Adipocyte (in vitro differentiated cells): Measurements from ENCODE around the gene TMEM232.
"Not testable (repeated sequence)": the region's sequence is repeated elsewhere in the genome, so short reads cannot be mapped to it uniquely, and the experiment has no call there.

Experiments
- DNase-seq: peaks from one replicate; pipeline ENCODE4 v3.0.0-alpha.2; 2015; ENCODE audit warnings: low read depth
- H3K27me3 ChIP-seq: replicated peaks from 2 replicates; pipeline ENCODE4 v1.7.0; 2013; ENCODE audit warnings: mild to moderate bottlenecking, low read length, moderate library complexity; ENCODE audit not compliant: control insufficient read depth, insufficient read depth
- H3K36me3 ChIP-seq: 2 replicates; pipeline ENCODE4 v1.7.0; 2013; ENCODE audit warnings: low read length, mild to moderate bottlenecking, moderate library complexity; ENCODE audit not compliant: control insufficient read depth, insufficient read depth, severe bottlenecking
- H3K4me1 ChIP-seq: 2 replicates; pipeline ENCODE4 v1.7.0; 2013; ENCODE audit warnings: mild to moderate bottlenecking, low read length, moderate library complexity; ENCODE audit not compliant: control insufficient read depth, insufficient read depth
- H3K4me3 ChIP-seq: 2 replicates; pipeline ENCODE4 v1.7.0; 2013; ENCODE audit warnings: mild to moderate bottlenecking, low read length, moderate library complexity
- H3K9ac ChIP-seq: 2 replicates; pipeline ENCODE4 v1.7.0; 2013; ENCODE audit warnings: mild to moderate bottlenecking, low read length, moderate library complexity
- H3K9me3 ChIP-seq: 2 replicates; pipeline ENCODE4 v1.7.0; 2013; ENCODE audit warnings: mild to moderate bottlenecking, low read length, moderate library complexity; ENCODE audit not compliant: control insufficient read depth

Gene TMEM232

DNA sequence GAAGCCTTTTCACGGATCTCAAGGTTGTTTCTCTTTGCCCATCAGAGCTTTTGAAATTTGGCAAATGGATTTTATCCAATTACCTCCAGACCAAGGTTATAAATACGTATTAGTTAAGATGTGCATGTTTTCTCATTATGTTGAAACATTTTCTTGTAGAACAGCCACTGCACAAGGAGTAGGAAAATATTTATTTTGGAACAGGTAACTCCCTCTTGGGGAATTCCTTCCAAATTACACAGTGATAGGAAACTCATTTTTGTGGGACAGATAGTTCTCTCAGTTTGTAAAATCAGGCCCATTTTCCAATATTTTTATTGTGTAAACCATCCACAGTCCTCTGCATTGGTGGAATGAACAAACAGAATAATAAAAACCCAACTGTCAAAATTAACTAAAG, 23.0 kb downstream of the TMEM232 start:
- Histone ChIP-seq H3K9ac (no peak overlapping the region), H3K9me3 (no peaks in the 10 kb centered on the region), H3K27me3 (no peaks in the 10 kb centered on the region), H3K4me3 (no peak overlapping the region), H3K36me3 (no peaks in the 10 kb centered on the region), H3K4me1 (no peaks in the 10 kb centered on the region)
- peak; percentile 4 for DNase-seq

DNA sequence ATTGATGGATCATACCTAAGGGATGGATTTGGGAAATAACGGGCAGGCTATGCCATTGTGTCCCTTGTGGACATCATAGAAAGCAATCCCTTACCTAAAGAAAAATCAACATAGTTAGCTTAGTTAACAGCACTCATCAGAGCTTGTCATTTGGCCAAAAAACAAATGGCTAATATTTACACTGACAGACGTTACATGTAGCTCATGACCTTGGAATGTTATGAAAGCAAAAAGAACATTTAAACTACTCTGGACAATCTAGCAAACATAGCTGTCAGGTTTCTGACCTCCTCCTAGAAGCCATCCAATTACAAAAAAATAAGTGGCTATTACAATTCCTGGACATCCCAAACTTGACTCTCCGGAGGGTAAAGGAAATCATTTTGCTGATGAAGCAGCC, 23.8 kb downstream of the TMEM232 start:
- Histone ChIP-seq H3K9me3 (no peaks in the 10 kb centered on the region), H3K4me3 (no peak overlapping the region), H3K36me3 (no peaks in the 10 kb centered on the region), H3K4me1 (no peaks in the 10 kb centered on the region), H3K9ac (no peak overlapping the region), H3K27me3 (no peaks in the 10 kb centered on the region)
- peak; percentile 21 for DNase-seq

DNA sequence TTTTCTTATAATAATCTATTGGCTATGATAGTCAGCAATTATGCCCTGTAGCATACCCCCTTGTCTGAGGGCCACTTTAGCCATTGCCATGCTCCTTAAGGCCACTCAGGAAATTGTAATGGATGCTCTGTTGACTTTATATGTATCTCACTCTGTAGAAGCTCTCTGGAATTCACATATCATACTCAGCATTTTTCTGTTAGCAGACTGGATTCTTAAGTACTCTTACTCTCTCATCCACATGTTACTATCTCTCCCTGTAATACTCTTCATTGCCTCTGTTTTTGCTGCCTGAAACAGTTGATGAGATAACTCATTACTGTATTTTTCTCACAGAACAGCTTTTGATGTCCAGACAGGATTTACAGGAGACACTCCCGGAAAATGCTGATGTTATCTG, 24.2 kb downstream of the TMEM232 start:
- Histone ChIP-seq H3K9ac (no peak overlapping the region), H3K9me3 (no peaks in the 10 kb centered on the region), H3K36me3 (no peaks in the 10 kb centered on the region), H3K27me3 (no peaks in the 10 kb centered on the region), H3K4me1 (no peaks in the 10 kb centered on the region), H3K4me3 (no peak overlapping the region)
- DNase-seq, result peak; percentile 15

DNA sequence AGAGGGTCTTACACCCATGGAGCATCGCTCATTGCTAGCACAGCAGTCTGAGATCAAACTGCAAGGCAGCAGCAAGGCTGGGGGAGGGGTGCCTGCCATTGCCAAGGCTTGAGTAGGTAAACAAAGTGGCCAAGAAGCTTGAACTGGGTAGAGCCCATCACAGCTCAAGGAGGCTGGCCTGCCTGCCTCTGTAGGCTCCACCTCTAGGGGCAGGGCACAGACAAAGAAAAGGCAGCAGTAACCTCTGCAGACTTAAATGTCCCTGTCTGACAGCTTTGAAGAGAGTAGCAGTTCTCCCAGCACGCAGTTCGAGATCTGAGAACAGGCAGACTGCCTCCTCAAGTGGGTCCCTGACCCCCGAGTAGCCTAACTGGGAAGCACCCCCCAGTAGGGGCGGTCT, 33.8 kb downstream of the TMEM232 start:
- H3K9ac ChIP-seq, H3K4me3 ChIP-seq, DNase-seq, H3K36me3 ChIP-seq, H3K4me1 ChIP-seq, H3K9me3 ChIP-seq, H3K27me3 ChIP-seq: not testable (repeated sequence)

DNA sequence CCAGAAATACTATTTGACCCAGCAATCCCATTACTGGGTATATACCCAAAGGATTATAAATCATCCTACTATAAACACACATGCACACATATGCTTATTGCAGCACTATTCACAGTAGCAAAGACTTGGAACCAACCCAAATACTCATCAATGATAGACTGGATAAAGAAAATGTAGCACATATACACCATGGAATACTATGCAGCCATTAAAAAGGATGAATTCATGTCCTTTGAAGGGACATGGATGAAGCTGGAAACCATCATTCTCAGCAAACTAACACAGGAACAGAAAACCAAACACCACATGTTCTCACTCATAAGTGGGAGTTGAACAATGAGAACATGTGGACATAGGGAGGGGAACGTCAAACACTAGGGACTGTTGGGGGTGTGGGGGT, 35.9 kb downstream of the TMEM232 start:
- not testable (repeated sequence) for DNase-seq, H3K9ac ChIP-seq, H3K9me3 ChIP-seq, H3K27me3 ChIP-seq, H3K4me1 ChIP-seq, H3K36me3 ChIP-seq, H3K4me3 ChIP-seq

DNA sequence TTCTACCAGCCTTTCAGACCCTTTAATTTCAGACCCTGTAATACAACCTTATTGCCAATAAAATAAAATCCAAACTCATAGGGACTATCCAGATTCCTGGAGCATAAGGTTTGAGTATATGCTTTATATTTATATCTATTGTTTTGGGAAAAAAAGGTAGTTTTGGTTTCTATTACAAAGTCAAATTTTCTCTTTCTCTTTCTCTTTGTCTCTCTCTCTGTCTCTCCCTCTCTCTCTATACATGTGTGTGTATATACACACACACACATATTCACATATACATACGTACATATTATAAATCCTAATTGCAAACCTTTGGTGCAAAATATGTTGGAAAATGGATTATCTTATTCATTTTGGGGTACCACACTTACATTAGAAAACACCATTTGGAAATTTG, 39.0 kb downstream of the TMEM232 start:
- H3K9me3 ChIP-seq, result no peaks in the 10 kb centered on the region
- no peak overlapping the region for H3K9ac ChIP-seq
- no peak overlapping the region for H3K4me3 ChIP-seq
- H3K4me1 ChIP-seq, result no peaks in the 10 kb centered on the region
- DNase-seq, result no peak
- no peaks in the 10 kb centered on the region for H3K36me3 ChIP-seq
- H3K27me3 ChIP-seq, result no peaks in the 10 kb centered on the region

DNA sequence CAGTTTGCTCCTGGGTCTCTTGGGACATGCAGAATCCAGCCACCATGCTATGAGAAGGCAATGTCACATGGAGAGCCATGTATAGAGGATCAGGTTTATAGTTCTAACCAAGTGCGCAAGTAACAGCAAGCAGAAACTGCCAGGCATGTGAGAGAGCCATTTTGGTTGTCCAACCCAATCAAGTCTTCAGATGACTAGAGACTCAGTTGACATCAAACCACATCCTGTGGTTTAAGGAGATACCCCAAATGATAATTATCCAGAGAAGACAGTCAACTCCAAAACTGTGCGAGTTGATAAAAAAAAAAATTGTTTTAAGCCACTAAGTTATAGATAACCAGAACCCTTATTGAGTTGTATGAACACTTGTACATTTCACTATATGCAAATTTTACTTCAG, 40.2 kb downstream of the TMEM232 start:
- no peaks in the 10 kb centered on the region for H3K27me3 ChIP-seq
- H3K9ac ChIP-seq, result no peak overlapping the region
- no peaks in the 10 kb centered on the region for H3K36me3 ChIP-seq
- H3K4me3 ChIP-seq, result no peak overlapping the region
- no peaks in the 10 kb centered on the region for H3K9me3 ChIP-seq
- H3K4me1 ChIP-seq, result no peaks in the 10 kb centered on the region
- DNase-seq, result no peak

DNA sequence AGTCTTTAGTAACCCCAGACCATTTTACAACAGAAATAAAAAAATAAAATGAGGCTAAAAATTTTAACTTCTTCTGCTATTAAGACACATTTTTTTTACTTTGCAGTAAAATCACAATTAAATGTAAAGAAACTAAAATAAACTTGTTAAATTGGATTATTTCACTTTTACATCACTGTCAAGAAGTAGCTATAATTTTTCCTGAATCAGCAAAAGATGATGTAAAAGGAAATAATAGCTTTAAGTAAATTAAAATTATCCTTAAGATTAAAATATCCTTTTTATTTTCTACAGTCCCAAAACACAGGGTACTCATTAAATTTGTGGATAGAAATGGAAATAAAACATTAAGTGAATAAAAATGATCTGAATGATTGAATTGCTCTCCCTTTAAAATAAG, 44.5 kb downstream of the TMEM232 start:
- no peak for DNase-seq
- H3K27me3 ChIP-seq, result no peaks in the 10 kb centered on the region

DNA sequence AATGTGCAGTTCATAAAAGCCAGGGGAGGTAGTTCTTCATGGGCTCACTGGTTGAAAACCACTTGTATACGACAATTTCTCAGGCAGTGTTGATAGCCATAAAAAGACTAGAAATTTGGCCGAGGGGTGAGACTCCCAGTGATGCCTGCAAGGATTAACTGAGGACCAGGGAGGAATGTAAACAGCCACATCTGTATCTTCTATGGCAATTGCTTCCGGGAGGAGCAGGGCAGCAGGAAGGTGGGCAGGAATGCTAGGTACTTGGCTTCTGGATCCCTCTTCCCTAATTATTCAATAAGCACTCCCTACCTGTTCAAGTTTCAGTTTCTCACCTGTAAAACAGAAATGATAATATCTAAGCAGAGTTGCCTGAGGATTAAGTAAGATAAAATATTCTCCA, 45.4 kb downstream of the TMEM232 start:
- DNase-seq, result no peak
- H3K4me3 ChIP-seq, result no peak overlapping the region
- no peak overlapping the region for H3K9ac ChIP-seq
- H3K36me3 ChIP-seq, result no peaks in the 10 kb centered on the region
- H3K4me1 ChIP-seq, result no peaks in the 10 kb centered on the region
- no peaks in the 10 kb centered on the region for H3K9me3 ChIP-seq
- no peaks in the 10 kb centered on the region for H3K27me3 ChIP-seq

More for the DNA sequence above, 44.5 kb downstream of the TMEM232 start:
- H3K4me1 ChIP-seq, result no peaks in the 10 kb centered on the region
- H3K36me3 ChIP-seq, result no peaks in the 10 kb centered on the region
- no peak overlapping the region for H3K4me3 ChIP-seq
- H3K9ac ChIP-seq, result no peak overlapping the region
- H3K9me3 ChIP-seq, result no peaks in the 10 kb centered on the region

DNA sequence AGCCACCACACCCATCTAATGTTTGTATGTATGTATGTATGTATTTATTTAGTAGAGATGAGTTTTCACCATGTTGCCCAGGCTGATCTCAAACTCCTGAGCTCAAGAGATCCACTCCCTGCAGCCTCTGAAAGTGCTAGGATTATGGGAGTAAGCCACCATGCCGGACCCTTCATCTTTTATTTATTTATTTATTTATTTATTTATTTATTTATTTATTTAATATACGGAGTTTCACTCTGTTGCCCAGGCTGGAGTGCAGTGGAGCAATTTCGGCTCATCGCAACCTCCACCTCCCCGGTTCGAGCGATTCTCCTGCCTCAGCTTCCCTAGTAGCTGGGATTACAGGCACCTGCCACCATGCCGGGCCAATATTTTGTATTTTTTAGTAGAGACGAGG, 49.9 kb downstream of the TMEM232 start:
- H3K9me3 ChIP-seq, H3K4me1 ChIP-seq, H3K9ac ChIP-seq, H3K27me3 ChIP-seq, H3K4me3 ChIP-seq, DNase-seq, H3K36me3 ChIP-seq: not testable (repeated sequence)

DNA sequence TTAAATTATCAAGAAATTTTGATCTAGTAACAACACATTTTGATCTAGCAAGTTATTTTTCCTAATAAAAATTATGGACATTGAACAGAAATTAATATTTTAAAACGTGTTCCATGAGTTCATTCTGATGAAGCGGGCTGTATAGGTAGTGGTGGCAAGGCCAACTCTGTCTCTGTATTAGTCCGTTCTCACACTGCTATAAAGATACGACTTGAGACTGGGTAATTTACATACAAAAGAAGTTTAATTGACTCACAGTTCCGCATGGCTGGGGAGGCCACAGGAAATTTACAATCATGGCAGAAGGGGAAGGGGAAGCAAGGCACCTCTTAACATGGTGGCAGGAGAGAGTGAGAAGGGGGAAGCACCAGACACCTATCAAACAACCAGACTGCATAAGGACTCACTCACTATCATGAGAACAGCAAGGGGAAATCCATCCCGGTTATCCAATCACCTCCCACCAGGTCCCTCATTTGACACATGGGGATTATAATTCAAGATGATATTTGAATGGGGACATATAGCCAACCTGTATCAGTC, 61.2 kb downstream of the TMEM232 start:
- Histone ChIP-seq H3K4me3 (no peak overlapping the region), H3K27me3 (no peaks in the 10 kb centered on the region), H3K9me3 (no peaks in the 10 kb centered on the region)

DNA sequence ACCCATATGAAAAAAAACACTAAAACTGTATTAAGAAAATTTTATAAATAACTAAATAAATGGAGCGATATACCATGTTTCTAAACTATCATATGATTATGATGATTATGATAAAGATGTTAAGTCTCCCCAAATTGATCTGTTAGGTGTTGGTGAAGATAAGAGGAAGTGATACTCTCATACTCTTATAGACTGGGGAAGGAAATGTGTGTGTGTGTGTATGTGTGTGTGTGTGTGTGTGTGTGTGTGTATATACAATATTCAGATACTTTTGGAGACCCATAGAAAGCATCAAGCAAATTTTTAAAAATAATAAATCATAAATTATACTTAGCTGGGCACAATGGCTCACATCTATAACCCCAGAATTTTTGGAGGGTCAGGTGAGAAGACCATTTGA, 62.9 kb downstream of the TMEM232 start:
- no peak for DNase-seq
- Histone ChIP-seq H3K9ac (no peak overlapping the region), H3K9me3 (no peaks in the 10 kb centered on the region), H3K4me1 (no peaks in the 10 kb centered on the region), H3K4me3 (no peak overlapping the region), H3K36me3 (no peaks in the 10 kb centered on the region), H3K27me3 (no peaks in the 10 kb centered on the region)

More for the DNA sequence above, 61.2 kb downstream of the TMEM232 start:
- Histone ChIP-seq H3K9ac (no peak overlapping the region), H3K36me3 (no peaks in the 10 kb centered on the region), H3K4me1 (no peaks in the 10 kb centered on the region)
- DNase-seq, result no peak
